ENCODE results near the gene TLE2.

Gene TLE2

GRCh38 chr19:2984215-2984528 is 44.9 kb downstream of the TLE2 start:
- Histone ChIP-seq H2AFZ (ENCODE audit: low read depth) (no peak overlapping the region), H3K4me2 (no peak overlapping the region), H3K4me3 (IDR thresholded peaks at IDR 0.05; ENCODE audit: insufficient read depth, low read depth, low read length) (no peak overlapping the region), H4K20me1 (ENCODE audit: insufficient read depth) (no peaks in the 10 kb centered on the region), H3K27me3 (ENCODE audit: insufficient read depth, low read depth) (peaks cover 70% of the 10 kb centered on the region), H3K9ac (no peak overlapping the region), H3K4me1 (ENCODE audit: low read depth, poor library complexity, severe bottlenecking) (no peaks in the 10 kb centered on the region), H3K27ac (no peak overlapping the region), H3K36me3 (ENCODE audit: insufficient read depth) (no peaks in the 10 kb centered on the region), H3K79me2 (ENCODE audit: insufficient read depth, low read depth) (no peaks in the 10 kb centered on the region)
- TF ChIP-seq, protein P1, sequence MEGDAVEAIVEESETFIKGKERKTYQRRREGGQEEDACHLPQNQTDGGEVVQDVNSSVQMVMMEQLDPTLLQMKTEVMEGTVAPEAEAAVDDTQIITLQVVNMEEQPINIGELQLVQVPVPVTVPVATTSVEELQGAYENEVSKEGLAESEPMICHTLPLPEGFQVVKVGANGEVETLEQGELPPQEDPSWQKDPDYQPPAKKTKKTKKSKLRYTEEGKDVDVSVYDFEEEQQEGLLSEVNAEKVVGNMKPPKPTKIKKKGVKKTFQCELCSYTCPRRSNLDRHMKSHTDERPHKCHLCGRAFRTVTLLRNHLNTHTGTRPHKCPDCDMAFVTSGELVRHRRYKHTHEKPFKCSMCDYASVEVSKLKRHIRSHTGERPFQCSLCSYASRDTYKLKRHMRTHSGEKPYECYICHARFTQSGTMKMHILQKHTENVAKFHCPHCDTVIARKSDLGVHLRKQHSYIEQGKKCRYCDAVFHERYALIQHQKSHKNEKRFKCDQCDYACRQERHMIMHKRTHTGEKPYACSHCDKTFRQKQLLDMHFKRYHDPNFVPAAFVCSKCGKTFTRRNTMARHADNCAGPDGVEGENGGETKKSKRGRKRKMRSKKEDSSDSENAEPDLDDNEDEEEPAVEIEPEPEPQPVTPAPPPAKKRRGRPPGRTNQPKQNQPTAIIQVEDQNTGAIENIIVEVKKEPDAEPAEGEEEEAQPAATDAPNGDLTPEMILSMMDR (conservative IDR thresholded peaks at IDR 0.05; ENCODE audit: low read depth, low read length), result no peak

DNA sequence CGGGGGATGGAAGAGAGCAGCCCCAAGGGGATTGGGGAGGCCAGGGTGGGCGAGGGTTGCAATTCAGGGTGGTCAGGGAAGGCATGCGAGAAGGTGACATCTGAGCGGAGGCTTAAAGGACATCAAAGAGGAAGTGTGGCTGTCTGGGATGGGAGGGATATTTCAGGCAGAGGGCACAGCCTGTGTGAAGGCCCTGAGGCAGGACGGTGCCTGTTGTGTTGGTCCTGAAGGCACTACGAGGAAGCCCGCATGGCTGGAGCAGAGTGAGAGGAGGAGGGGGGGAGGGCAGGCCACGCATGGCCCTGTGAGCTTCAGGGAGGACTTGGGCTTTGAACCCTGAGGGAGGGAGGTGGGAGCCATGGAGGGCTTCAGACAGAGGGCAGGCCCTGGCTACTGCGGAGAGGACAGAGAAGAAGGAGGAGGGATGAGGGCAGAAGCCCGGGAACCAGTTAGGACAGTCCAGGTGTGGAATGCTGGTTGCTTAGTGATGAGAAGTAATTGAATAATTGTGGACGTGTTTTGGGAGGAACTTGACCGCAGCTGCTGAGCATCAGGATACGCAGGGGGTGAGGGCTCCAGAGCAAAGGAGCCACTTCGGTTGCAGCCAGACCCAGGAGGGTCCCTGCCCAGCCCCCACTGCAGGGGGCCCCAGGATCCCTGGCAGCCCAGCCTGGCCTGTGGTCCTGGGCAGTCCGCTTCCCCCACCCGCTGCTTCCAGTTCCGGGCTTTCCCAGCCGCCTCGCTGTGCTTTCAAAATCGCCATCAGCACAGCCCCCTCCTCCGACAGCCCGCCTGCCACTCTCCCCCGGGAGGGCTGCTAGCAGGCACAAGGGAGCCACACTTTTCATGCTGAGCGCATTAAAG is 45.5 kb downstream of the TLE2 start:
- no peak overlapping the region for H3K27ac ChIP-seq
- no peak overlapping the region for H3K4me2 ChIP-seq
- no peaks in the 10 kb centered on the region for H3K79me2 ChIP-seq (ENCODE audit: insufficient read depth, low read depth)
- peaks cover 71% of the 10 kb centered on the region for H3K27me3 ChIP-seq (ENCODE audit: insufficient read depth, low read depth)
- H3K4me1 ChIP-seq (ENCODE audit: low read depth, poor library complexity, severe bottlenecking), result no peaks in the 10 kb centered on the region
- H2AFZ ChIP-seq (ENCODE audit: low read depth), result no peak overlapping the region
- no peak overlapping the region for H3K9ac ChIP-seq
- TF ChIP-seq, protein P1 (conservative IDR thresholded peaks at IDR 0.05; ENCODE audit: low read depth, low read length), result no peak
- no peaks in the 10 kb centered on the region for H4K20me1 ChIP-seq (ENCODE audit: insufficient read depth)
- no peak overlapping the region for H3K4me3 ChIP-seq (IDR thresholded peaks at IDR 0.05; ENCODE audit: insufficient read depth, low read depth, low read length)
- H3K36me3 ChIP-seq (ENCODE audit: insufficient read depth), result no peaks in the 10 kb centered on the region

- TF ChIP-seq, protein P1 (conservative IDR thresholded peaks at IDR 0.05; ENCODE audit: low read depth, low read length), result no peak
- Histone ChIP-seq H3K27me3 (ENCODE audit: insufficient read depth, low read depth) (peaks cover 71% of the 10 kb centered on the region), H4K20me1 (ENCODE audit: insufficient read depth) (no peaks in the 10 kb centered on the region), H3K36me3 (ENCODE audit: insufficient read depth) (no peaks in the 10 kb centered on the region), H3K9ac (no peak overlapping the region), H3K4me2 (no peak overlapping the region), H3K27ac (no peak overlapping the region), H3K4me1 (ENCODE audit: low read depth, poor library complexity, severe bottlenecking) (no peaks in the 10 kb centered on the region), H2AFZ (ENCODE audit: low read depth) (no peak overlapping the region), H3K4me3 (IDR thresholded peaks at IDR 0.05; ENCODE audit: insufficient read depth, low read depth, low read length) (no peak overlapping the region), H3K79me2 (ENCODE audit: insufficient read depth, low read depth) (no peaks in the 10 kb centered on the region)
Measured at GRCh38 chr19:2982983-2983350, 46.1 kb downstream of the TLE2 start.

- Histone ChIP-seq H3K36me3 (ENCODE audit: insufficient read depth) (no peaks in the 10 kb centered on the region), H3K4me1 (ENCODE audit: low read depth, poor library complexity, severe bottlenecking) (no peaks in the 10 kb centered on the region), H3K4me2 (no peak overlapping the region), H3K27me3 (ENCODE audit: insufficient read depth, low read depth) (peaks cover 71% of the 10 kb centered on the region), H3K9ac (no peak overlapping the region), H3K27ac (no peak overlapping the region), H3K79me2 (ENCODE audit: insufficient read depth, low read depth) (no peaks in the 10 kb centered on the region), H3K4me3 (IDR thresholded peaks at IDR 0.05; ENCODE audit: insufficient read depth, low read depth, low read length) (no peak overlapping the region), H2AFZ (ENCODE audit: low read depth) (no peak overlapping the region), H4K20me1 (ENCODE audit: insufficient read depth) (no peaks in the 10 kb centered on the region)
- TF ChIP-seq, protein P1 (conservative IDR thresholded peaks at IDR 0.05; ENCODE audit: low read depth, low read length), result no peak
Measured at GRCh38 chr19:2982561-2982960, 46.5 kb downstream of the TLE2 start.
